ENCODE measurements around the gene RGL3. TPM values are rescaled to one million over a fixed set of nuclear protein-coding genes. Genes with fewer than 3 reads are reported as not detected.

Gene RGL3
- total RNA-seq, 2 experiments from 2014 or later = 0.49 TPM; not detected in 1

DNA sequence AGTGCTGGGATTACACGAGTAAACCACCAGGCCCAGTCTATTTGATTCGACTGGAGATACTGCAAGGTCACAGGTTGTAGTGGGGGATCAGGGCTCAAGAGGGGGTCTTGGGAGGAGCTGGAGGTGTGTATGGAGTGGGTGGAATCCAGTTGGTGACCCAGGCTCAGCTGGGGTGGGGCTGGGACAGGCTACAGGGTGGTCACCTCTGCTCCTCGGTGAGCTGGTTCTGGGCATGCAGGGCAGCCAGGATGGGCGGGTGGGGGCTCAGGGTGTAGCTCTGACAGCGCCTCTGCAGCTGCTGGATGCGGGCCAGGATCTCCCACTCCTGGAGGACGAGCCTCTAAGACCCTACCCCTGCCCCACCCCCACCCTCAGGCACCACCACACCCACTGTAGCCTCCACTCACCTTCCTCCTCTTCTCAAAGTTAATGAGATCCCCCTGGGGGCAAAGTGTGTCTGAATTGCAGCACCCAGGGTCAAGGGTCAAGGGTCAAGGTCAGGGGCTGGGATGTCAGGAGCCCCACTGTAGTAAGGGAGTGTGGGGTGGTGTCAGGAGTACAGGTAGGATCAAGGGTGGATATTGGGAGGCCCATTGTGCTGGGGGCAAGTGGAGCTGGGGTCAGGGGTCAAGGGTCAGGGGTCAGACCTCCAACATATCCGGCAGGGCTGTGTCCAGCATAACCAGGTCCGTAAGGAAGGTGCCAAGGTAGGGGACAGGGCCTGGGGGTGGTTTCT lies 17.1 kb downstream of the RGL3 start:
- H3K4me3 ChIP-seq (ENCODE audit: low read depth, low read length, poor library complexity, severe bottlenecking) = no peak overlapping the region
- no peak for DNase-seq (ENCODE audit: low spot score)
- POLR2A ChIA-PET = interaction anchor here (0.7 to 1.4 kb wide), 2 partner anchors 19 to 246 kb away, joined by 3 read pairs; no protein-coding TSS in a partner anchor
- no peaks in the 10 kb centered on the region for H4K20me1 ChIP-seq (ENCODE audit: insufficient read depth, low read length)
- H3K79me2 ChIP-seq (ENCODE audit: insufficient read depth, low read depth, low read length) = no peaks in the 10 kb centered on the region
- no peaks in the 10 kb centered on the region for H3K9me2 ChIP-seq (ENCODE audit: insufficient read depth, low read length)
- H3K27ac ChIP-seq (ENCODE audit: low read depth, low read length, poor library complexity, severe bottlenecking) = no peak overlapping the region
- no peaks in the 10 kb centered on the region for H3K4me1 ChIP-seq (ENCODE audit: insufficient read depth, low read length, poor library complexity, severe bottlenecking)
- H3K36me3 ChIP-seq (ENCODE audit: insufficient read depth, low read length) = no peaks in the 10 kb centered on the region
- intact Hi-C loops (cut with micrococcal nuclease; ENCODE audit: unreplicated experiment) = no loop called here
- CTCF ChIA-PET (ENCODE audit: unreplicated experiment) = no interaction called here
- no peaks in the 10 kb centered on the region for H3K9me3 ChIP-seq (ENCODE audit: low read length)
- BruUV-seq (replicated peaks) = no TSS peak
- no peak overlapping the region for H3K4me2 ChIP-seq (ENCODE audit: low read length)
- TF ChIP-seq, protein P1, sequence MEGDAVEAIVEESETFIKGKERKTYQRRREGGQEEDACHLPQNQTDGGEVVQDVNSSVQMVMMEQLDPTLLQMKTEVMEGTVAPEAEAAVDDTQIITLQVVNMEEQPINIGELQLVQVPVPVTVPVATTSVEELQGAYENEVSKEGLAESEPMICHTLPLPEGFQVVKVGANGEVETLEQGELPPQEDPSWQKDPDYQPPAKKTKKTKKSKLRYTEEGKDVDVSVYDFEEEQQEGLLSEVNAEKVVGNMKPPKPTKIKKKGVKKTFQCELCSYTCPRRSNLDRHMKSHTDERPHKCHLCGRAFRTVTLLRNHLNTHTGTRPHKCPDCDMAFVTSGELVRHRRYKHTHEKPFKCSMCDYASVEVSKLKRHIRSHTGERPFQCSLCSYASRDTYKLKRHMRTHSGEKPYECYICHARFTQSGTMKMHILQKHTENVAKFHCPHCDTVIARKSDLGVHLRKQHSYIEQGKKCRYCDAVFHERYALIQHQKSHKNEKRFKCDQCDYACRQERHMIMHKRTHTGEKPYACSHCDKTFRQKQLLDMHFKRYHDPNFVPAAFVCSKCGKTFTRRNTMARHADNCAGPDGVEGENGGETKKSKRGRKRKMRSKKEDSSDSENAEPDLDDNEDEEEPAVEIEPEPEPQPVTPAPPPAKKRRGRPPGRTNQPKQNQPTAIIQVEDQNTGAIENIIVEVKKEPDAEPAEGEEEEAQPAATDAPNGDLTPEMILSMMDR (conservative IDR thresholded peaks at IDR 0.05; ENCODE audit: low read length) = no peak
- no peak for TF ChIP-seq EZH2phosphoT487 (IDR thresholded peaks at IDR 0.05; ENCODE audit: borderline replicate concordance, low read depth, low read length)
- no peak overlapping the region for H2AFZ ChIP-seq (ENCODE audit: low read length)

DNA sequence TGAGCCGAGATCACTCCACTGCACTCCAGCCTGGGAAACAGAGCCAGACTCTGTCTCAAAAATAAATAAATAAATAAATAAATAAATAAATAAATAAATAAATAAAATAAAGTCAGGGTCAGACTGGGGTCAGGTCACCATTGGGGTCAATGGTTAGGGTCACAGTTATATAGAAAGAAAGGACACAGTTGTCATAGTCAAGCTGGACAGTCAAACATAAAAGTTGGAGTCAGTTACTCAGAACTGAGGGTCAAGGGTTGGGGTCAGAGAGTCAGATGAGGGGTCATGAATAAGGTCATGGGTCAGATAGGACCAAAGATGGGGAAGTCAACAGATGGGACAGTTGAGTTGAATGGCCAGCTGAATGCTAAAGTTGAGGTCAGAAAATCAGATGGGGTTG lies 18.3 kb downstream of the RGL3 start:
- intact Hi-C loops (cut with micrococcal nuclease; ENCODE audit: unreplicated experiment) = no loop called here
- Histone ChIP-seq H3K4me2 (ENCODE audit: low read length) (no peak overlapping the region), H2AFZ (ENCODE audit: low read length) (no peak overlapping the region), H3K9me3 (ENCODE audit: low read length) (no peaks in the 10 kb centered on the region), H3K4me3 (ENCODE audit: low read depth, low read length, poor library complexity, severe bottlenecking) (no peak overlapping the region), H3K79me2 (ENCODE audit: insufficient read depth, low read depth, low read length) (no peaks in the 10 kb centered on the region), H3K36me3 (ENCODE audit: insufficient read depth, low read length) (no peaks in the 10 kb centered on the region), H3K27ac (ENCODE audit: low read depth, low read length, poor library complexity, severe bottlenecking) (no peak overlapping the region), H3K9me2 (ENCODE audit: insufficient read depth, low read length) (no peaks in the 10 kb centered on the region), H4K20me1 (ENCODE audit: insufficient read depth, low read length) (no peaks in the 10 kb centered on the region), H3K4me1 (ENCODE audit: insufficient read depth, low read length, poor library complexity, severe bottlenecking) (no peaks in the 10 kb centered on the region)
- DNase-seq (ENCODE audit: low spot score) = no peak
- no peak for TF ChIP-seq EZH2phosphoT487 (IDR thresholded peaks at IDR 0.05; ENCODE audit: borderline replicate concordance, low read depth, low read length)
- TF ChIP-seq, protein P1 (conservative IDR thresholded peaks at IDR 0.05; ENCODE audit: low read length) = no peak
- CTCF ChIA-PET (ENCODE audit: unreplicated experiment) = no interaction called here
- POLR2A ChIA-PET = interaction anchor here (1.4 kb wide), 1 partner anchor 21 kb away, joined by 3 read pairs; no protein-coding TSS in a partner anchor
- no TSS peak for BruUV-seq (replicated peaks)

DNA sequence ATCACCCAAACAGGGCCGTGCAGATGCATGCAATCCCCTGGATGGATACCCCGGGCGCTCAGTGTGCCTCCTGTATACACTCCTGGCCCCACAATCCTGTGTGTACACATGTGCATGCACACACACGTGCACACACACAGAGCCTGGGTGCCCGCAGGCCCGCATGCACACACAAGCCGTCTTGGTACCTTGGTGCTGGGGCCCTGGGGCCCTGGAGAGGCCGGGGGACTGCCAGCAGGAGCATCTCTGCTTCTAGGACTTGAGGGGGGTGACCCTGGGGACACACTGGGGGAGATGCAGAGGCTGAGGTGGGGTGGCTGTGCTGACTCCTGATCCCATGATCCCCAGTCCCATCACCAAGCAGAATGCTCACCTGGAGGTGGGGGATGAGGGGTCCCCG lies 19.4 kb downstream of the RGL3 start:
- H3K36me3 ChIP-seq (ENCODE audit: insufficient read depth, low read length) = no peaks in the 10 kb centered on the region
- POLR2A ChIA-PET = no interaction called here
- TF ChIP-seq, protein P1 (conservative IDR thresholded peaks at IDR 0.05; ENCODE audit: low read length) = no peak
- TF ChIP-seq EZH2phosphoT487 (IDR thresholded peaks at IDR 0.05; ENCODE audit: borderline replicate concordance, low read depth, low read length) = no peak
- H3K4me2 ChIP-seq (ENCODE audit: low read length) = no peak overlapping the region
- no peaks in the 10 kb centered on the region for H3K9me2 ChIP-seq (ENCODE audit: insufficient read depth, low read length)
- no peak overlapping the region for H3K27ac ChIP-seq (ENCODE audit: low read depth, low read length, poor library complexity, severe bottlenecking)
- H3K79me2 ChIP-seq (ENCODE audit: insufficient read depth, low read depth, low read length) = no peaks in the 10 kb centered on the region
- intact Hi-C loops (cut with micrococcal nuclease; ENCODE audit: unreplicated experiment) = no loop called here
- H3K4me3 ChIP-seq (ENCODE audit: low read depth, low read length, poor library complexity, severe bottlenecking) = no peak overlapping the region
- BruUV-seq (replicated peaks) = no TSS peak
- no peaks in the 10 kb centered on the region for H4K20me1 ChIP-seq (ENCODE audit: insufficient read depth, low read length)
- no peak overlapping the region for H2AFZ ChIP-seq (ENCODE audit: low read length)
- DNase-seq (ENCODE audit: low spot score) = no peak
- CTCF ChIA-PET (ENCODE audit: unreplicated experiment) = no interaction called here
- H3K4me1 ChIP-seq (ENCODE audit: insufficient read depth, low read length, poor library complexity, severe bottlenecking) = no peaks in the 10 kb centered on the region
- H3K9me3 ChIP-seq (ENCODE audit: low read length) = no peaks in the 10 kb centered on the region

Measured in OCI-LY7 (cell line).